Transverse colon (tissue), 4 donors: ENCODE measurements around the gene CINP. TPM values are rescaled to one million over a fixed set of nuclear protein-coding genes. Genes with fewer than 3 reads are reported as not detected.

Experiments
- DNase-seq: peaks from one replicate; pipeline ENCODE4 v3.0.0-alpha.2; 2019
- H3K27ac ChIP-seq, 4 donors: fragments of 200-600 bp; sonication (generic); 2 replicates each; pipeline ENCODE4 v1.5.1; 2016 to 2018; ENCODE audit warnings: inconsistent platforms in 4 of 4
- H3K27me3 ChIP-seq: fragments of 200-600 bp; sonication (generic); 2 replicates; pipeline ENCODE4 v1.5.1; 2017; ENCODE audit warnings: inconsistent platforms
- H3K36me3 ChIP-seq, 4 donors: fragments of 200-600 bp; sonication (generic); 2 replicates each; pipeline ENCODE4 v1.5.1; 2017 to 2019; ENCODE audit warnings: inconsistent platforms in 4 of 4
- H3K4me1 ChIP-seq, 4 donors: fragments of 200-600 bp; sonication (generic); 2 replicates each; pipeline ENCODE4 v1.5.1; 2017 to 2020; ENCODE audit warnings: inconsistent platforms in 4 of 4
- H3K4me3 ChIP-seq, 4 donors: fragments of 200-600 bp; sonication (generic); 1 replicate in 1 of 4; 2 replicates in 3 of 4; pipeline versions ENCODE4 v1.5.1 to v1.6.1; 2017 to 2019; ENCODE audit warnings: inconsistent platforms in 4 of 4
- H3K9me3 ChIP-seq, 2 donors: fragments of 200-600 bp; sonication (generic); 2 replicates each; pipeline ENCODE4 v1.5.1; 2017 to 2019; ENCODE audit warnings: inconsistent platforms in 2 of 2
- CTCF ChIP-seq, 5 experiments: fragments of 200-600 bp in 3 of 5; fragments of 450-650 bp in 2 of 5; sonication (generic) in 3 of 5; IDR thresholded peaks; 1 replicate in 2 of 5; 2 replicates in 3 of 5; pipeline ENCODE4 v1.5.1; 2016 to 2017; ENCODE audit warnings: antibody characterized with exemption in 5 of 5, inconsistent platforms in 3 of 5, mild to moderate bottlenecking in 2 of 5, moderate library complexity in 1 of 5
- EP300 ChIP-seq: sonication (generic); formaldehyde crosslinking; IDR thresholded peaks from one replicate; pipeline ENCODE4 v1.6.1; 2017; ENCODE audit warnings: antibody characterized with exemption, low read depth
- POLR2A ChIP-seq: fragments of 450-650 bp; IDR thresholded peaks from one replicate; pipeline ENCODE4 v1.6.1; 2016; ENCODE audit warnings: antibody characterized with exemption, mild to moderate bottlenecking, moderate library complexity
- POLR2AphosphoS5 ChIP-seq, 3 donors: sonication (generic); formaldehyde crosslinking; IDR thresholded peaks; one replicate each; pipeline ENCODE4 v1.6.1; 2016; ENCODE audit warnings: antibody characterized with exemption in 3 of 3
- WGBS, 2 donors: methylation state at CpG; one replicate each; pipeline ENCODE4 v1.1.5; 2018; ENCODE audit warnings: low coverage in 1 of 2; 5-methylcytosine and 5-hydroxymethylcytosine counted together
- in situ Hi-C, 4 donors: fragments of 200-750 bp; cut with MboI; loops; one replicate each; pipeline versions ENCODE4 v1.15.0 to v1.15.1; 2017; ENCODE audit warnings: low sequenced_read_pairs in 3 of 4, low pct_ligation_motif_present in 1 of 4, low pct_unique_long_range_greater_than_20kb in 1 of 4
- intact Hi-C: fragments of 100-400 bp; cut with DNase I; formaldehyde crosslinking; loops from one replicate; pipeline ENCODE4 v1.15.1; 2023; ENCODE audit warnings: low total_unique reads
- total RNA-seq, 4 donors: library from RNA; depleted of rRNA; stranded (reverse); fragments of >200 nt; gene quantifications; one replicate each; pipeline ENCODE4 v1.1.0, GENCODE V29; 2016

Gene CINP
- total RNA-seq, 4 donors from 2014 or later: 10.5 to 32.0 (median 19.0) TPM

- H3K27me3 ChIP-seq: no peaks in the 10 kb centered on the region
- peaks cover 12 to 53% (median 41%) of the 10 kb centered on the region in 4 donors for H3K4me1 ChIP-seq
- peak overlapping the region; percentile 91 to 97 (median 92) for H3K27ac ChIP-seq
- TF ChIP-seq POLR2A (no peak), CTCF (IDR thresholded peaks at IDR 0.05) (no peak), POLR2AphosphoS5 (IDR thresholded peaks at IDR 0.05) (no peak), EP300 (no peak)
- intact Hi-C loops (loop anchor here (5.0 kb wide), 1 partner anchor 272 kb away; no protein-coding TSS in a partner anchor), in situ Hi-C loops (loop anchor here in 1 of 4 donors (10.0 to 25.0 kb wide), 4 partner anchors 84 to 607 kb away; partner anchors contain the start of gene DYNC1H1)
- 59 to 95% methylated on average over 3 to 15 of the region's 15 CpGs for WGBS, 2 donors
- DNase-seq: peak; percentile 21
- H3K36me3 ChIP-seq: no peaks in the 10 kb centered on the region
- peak overlapping the region in 3 of 4 donors; percentile 83 to 95 (median 91) for H3K4me3 ChIP-seq
- H3K9me3 ChIP-seq: no peaks in the 10 kb centered on the region
Measured at GRCh38 chr14:102318781-102319276, 43.9 kb downstream of the CINP start.

GRCh38 chr14:102317564-102318248 is 45.0 kb downstream of the CINP start:
- DNase-seq: peak; percentile 54
- intact Hi-C loops: loop anchor here (5.0 kb wide), 1 partner anchor 270 kb away; no protein-coding TSS in a partner anchor
- TF ChIP-seq CTCF (IDR thresholded peaks at IDR 0.05) (no peak), EP300 (no peak), POLR2AphosphoS5 (IDR thresholded peaks at IDR 0.05) (no peak), POLR2A (no peak)

GRCh38 chr14:102316743-102317563 is 45.7 kb downstream of the CINP start:
- no peaks in the 10 kb centered on the region for H3K36me3 ChIP-seq
- no peaks in the 10 kb centered on the region for H3K27me3 ChIP-seq
- no peaks in the 10 kb centered on the region for H3K9me3 ChIP-seq
- peak overlapping the region; percentile 17 to 63 (median 40) for H3K4me3 ChIP-seq
- H3K27ac ChIP-seq: peak overlapping the region; percentile 91 to 97 (median 92)
- 1% methylated on average over 52 of the region's 54 CpGs; no CpG with 5 or more reads in 1 of the 2 donors for WGBS, 2 donors
- intact Hi-C loops: loop anchor here (5.0 kb wide), 1 partner anchor 270 kb away; no protein-coding TSS in a partner anchor
- in situ Hi-C loops: loop anchor here in 1 of 4 donors (10.0 to 25.0 kb wide), 4 partner anchors 82 to 605 kb away; partner anchors contain the start of gene DYNC1H1
- peaks cover 12 to 55% (median 40%) of the 10 kb centered on the region in 4 donors for H3K4me1 ChIP-seq
- TF ChIP-seq EP300: no peak
- TF ChIP-seq POLR2AphosphoS5 (IDR thresholded peaks at IDR 0.05): peak in 1 of 3 donors; percentile 48
- TF ChIP-seq CTCF (IDR thresholded peaks at IDR 0.05): peak; percentile 69 to 93 (median 86)
- no peak for TF ChIP-seq POLR2A
- peak; percentile 94 for DNase-seq

More at GRCh38 chr14:102317564-102318248, 45.0 kb downstream of the CINP start:
- Histone ChIP-seq H3K9me3 (no peaks in the 10 kb centered on the region), H3K36me3 (no peaks in the 10 kb centered on the region), H3K27me3 (no peaks in the 10 kb centered on the region), H3K27ac (peak overlapping the region; percentile 91 to 97 (median 92)), H3K4me1 (peaks cover 12 to 55% (median 40%) of the 10 kb centered on the region in 4 donors), H3K4me3 (peak overlapping the region in 3 of 4 donors; percentile 38 to 63 (median 42))
- 20 to 34% methylated on average over 2 to 12 of the region's 12 CpGs for WGBS, 2 donors
- in situ Hi-C loops: loop anchor here in 1 of 4 donors (10.0 to 25.0 kb wide), 4 partner anchors 83 to 605 kb away; partner anchors contain the start of gene DYNC1H1
